ENCODE results near the gene TECR.

The TECR gene

GRCh38 chr19:14570864-14571527, 41.6 kb downstream of the TECR start:
- TF ChIP-seq CTCF (IDR thresholded peaks at IDR 0.05; ENCODE audit: insufficient read depth, low read length, poor library complexity, severe bottlenecking) = no peak
- TF ChIP-seq EZH2phosphoT487 (conservative IDR thresholded peaks at IDR 0.05; ENCODE audit: low read length) = no peak
- Histone ChIP-seq H3K36me3 (ENCODE audit: low read length) (no peaks in the 10 kb centered on the region), H3F3A (ENCODE audit: insufficient read depth) (peaks cover 10% of the 10 kb centered on the region; the same call in 1 of the 2 replicates), H3K27ac (ENCODE audit: low read depth, low read length) (no peak overlapping the region), H3K4me2 (ENCODE audit: low read depth, low read length, poor library complexity, severe bottlenecking) (peak overlapping the region; percentile 79), H3K27me3 (ENCODE audit: low read length) (no peaks in the 10 kb centered on the region), H4K20me1 (ENCODE audit: low read depth, low read length) (no peaks in the 10 kb centered on the region), H3K9me2 (replicated peaks; ENCODE audit: insufficient read depth, low read length) (no peaks in the 10 kb centered on the region), H2AFZ (ENCODE audit: low read depth, low read length, severe bottlenecking) (no peak overlapping the region), H3K4me3 (ENCODE audit: insufficient read depth, low read length, poor library complexity, severe bottlenecking) (peak overlapping the region; percentile 93), H3K9ac (ENCODE audit: low read length) (peak overlapping the region; percentile 85), H3K9me3 (ENCODE audit: insufficient read depth, low read length) (no peaks in the 10 kb centered on the region), H3K79me2 (ENCODE audit: insufficient read depth, low read length) (peaks cover 20% of the 10 kb centered on the region)

- Histone ChIP-seq H3F3A (ENCODE audit: insufficient read depth) (peaks cover 10% of the 10 kb centered on the region; the same call in 1 of the 2 replicates), H3K27me3 (ENCODE audit: low read length) (no peaks in the 10 kb centered on the region), H3K4me3 (ENCODE audit: insufficient read depth, low read length, poor library complexity, severe bottlenecking) (peak within 1 kb of the TSS; percentile 93), H3K36me3 (ENCODE audit: low read length) (no peaks in the 10 kb centered on the region), H3K27ac (ENCODE audit: low read depth, low read length) (peak within 1 kb of the TSS; percentile 62), H2AFZ (ENCODE audit: low read depth, low read length, severe bottlenecking) (peak within 1 kb of the TSS; percentile 88), H3K4me2 (ENCODE audit: low read depth, low read length, poor library complexity, severe bottlenecking) (peak within 1 kb of the TSS; percentile 79), H4K20me1 (ENCODE audit: low read depth, low read length) (no peaks in the 10 kb centered on the region), H3K9me2 (replicated peaks; ENCODE audit: insufficient read depth, low read length) (no peaks in the 10 kb centered on the region), H3K9ac (ENCODE audit: low read length) (peak within 1 kb of the TSS; percentile 85), H3K79me2 (ENCODE audit: insufficient read depth, low read length) (peaks cover 20% of the 10 kb centered on the region), H3K9me3 (ENCODE audit: insufficient read depth, low read length) (no peaks in the 10 kb centered on the region)
- peak; percentile 74 for TF ChIP-seq CTCF (IDR thresholded peaks at IDR 0.05; ENCODE audit: insufficient read depth, low read length, poor library complexity, severe bottlenecking)
- no peak for TF ChIP-seq EZH2phosphoT487 (conservative IDR thresholded peaks at IDR 0.05; ENCODE audit: low read length)
Measured at GRCh38 chr19:14571695-14572490, 42.5 kb downstream of the TECR start, which contains the start of gene NDUFB7. Gene NDUFB7 (minus strand): TSS chr19:14572066. CDS start chr19:14572000, 66 bp downstream.

GRCh38 chr19:14575428-14575980, 46.1 kb downstream of the TECR start:
- no peak overlapping the region for H3K4me3 ChIP-seq (ENCODE audit: insufficient read depth, low read length, poor library complexity, severe bottlenecking)
- no peaks in the 10 kb centered on the region for H3K27me3 ChIP-seq (ENCODE audit: low read length)
- no peaks in the 10 kb centered on the region for H3K36me3 ChIP-seq (ENCODE audit: low read length)
- H3F3A ChIP-seq (ENCODE audit: insufficient read depth) = peaks cover 35% of the 10 kb centered on the region
- H3K79me2 ChIP-seq (ENCODE audit: insufficient read depth, low read length) = peaks cover 13% of the 10 kb centered on the region
- no peak overlapping the region for H3K27ac ChIP-seq (ENCODE audit: low read depth, low read length)
- no peak for TF ChIP-seq EZH2phosphoT487 (conservative IDR thresholded peaks at IDR 0.05; ENCODE audit: low read length)
- TF ChIP-seq CTCF (IDR thresholded peaks at IDR 0.05; ENCODE audit: insufficient read depth, low read length, poor library complexity, severe bottlenecking) = no peak
- H3K9me2 ChIP-seq (replicated peaks; ENCODE audit: insufficient read depth, low read length) = no peaks in the 10 kb centered on the region
- H4K20me1 ChIP-seq (ENCODE audit: low read depth, low read length) = no peaks in the 10 kb centered on the region
- H3K9ac ChIP-seq (ENCODE audit: low read length) = no peak overlapping the region
- H2AFZ ChIP-seq (ENCODE audit: low read depth, low read length, severe bottlenecking) = no peak overlapping the region
- no peak overlapping the region for H3K4me2 ChIP-seq (ENCODE audit: low read depth, low read length, poor library complexity, severe bottlenecking)
- H3K9me3 ChIP-seq (ENCODE audit: insufficient read depth, low read length) = no peaks in the 10 kb centered on the region
